ENCODE measurements around the gene KCNH8.
"Not testable (repeated sequence)": the region's sequence is repeated elsewhere in the genome, so short reads cannot be mapped to it uniquely, and the experiment has no call there.

KCNH8 gene

DNA sequence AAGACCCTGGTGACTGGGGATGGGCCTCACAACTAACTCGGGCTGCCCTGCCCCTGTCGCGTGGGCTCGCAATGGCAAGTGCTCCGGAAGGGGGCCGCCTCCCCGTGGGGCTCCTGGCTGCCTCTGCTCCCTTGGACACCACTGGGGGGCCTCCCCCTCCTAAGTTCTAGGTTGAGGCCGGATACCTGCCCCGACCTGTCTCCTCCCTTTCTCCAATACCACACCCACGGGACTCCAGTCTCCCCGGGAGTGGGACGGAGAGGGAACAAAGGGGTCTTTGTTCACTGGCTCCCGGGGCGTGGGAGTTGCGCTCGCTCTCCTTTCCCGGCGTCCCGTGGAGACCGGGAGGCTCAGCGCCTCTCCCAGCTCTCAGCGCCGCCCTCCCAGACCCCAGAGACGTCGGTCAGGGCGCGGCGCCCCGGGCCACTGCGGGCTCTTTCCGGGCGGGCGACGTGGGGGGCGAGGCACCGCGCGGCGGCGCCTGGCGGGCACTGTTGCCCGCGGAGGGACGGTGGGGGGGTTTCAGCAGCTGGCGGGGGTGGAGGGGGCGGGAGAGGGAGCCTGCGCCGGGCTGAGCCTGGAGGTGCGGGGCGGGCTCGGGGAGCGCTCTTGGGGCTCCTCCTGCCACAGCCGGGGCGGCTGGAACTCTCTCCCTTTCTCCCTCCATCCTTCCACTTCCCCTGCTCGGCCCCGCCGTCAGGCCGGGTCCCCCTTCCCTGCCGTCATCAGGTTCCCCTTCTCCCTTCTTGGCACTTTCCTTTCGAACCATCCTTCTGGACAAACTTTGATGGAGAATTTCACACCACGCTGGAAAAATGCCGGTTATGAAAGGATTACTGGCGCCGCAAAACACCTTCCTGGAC lies at the start of gene KCNH8:
KCNH8 (plus strand) TSS at position 606 of the 863 bp plus-strand sequence; CDS start at position 816, 210 bp downstream.
- DNase-seq (ENCODE audit: low read depth in 1 of 2, low spot score in 1 of 2), result no peak

DNA sequence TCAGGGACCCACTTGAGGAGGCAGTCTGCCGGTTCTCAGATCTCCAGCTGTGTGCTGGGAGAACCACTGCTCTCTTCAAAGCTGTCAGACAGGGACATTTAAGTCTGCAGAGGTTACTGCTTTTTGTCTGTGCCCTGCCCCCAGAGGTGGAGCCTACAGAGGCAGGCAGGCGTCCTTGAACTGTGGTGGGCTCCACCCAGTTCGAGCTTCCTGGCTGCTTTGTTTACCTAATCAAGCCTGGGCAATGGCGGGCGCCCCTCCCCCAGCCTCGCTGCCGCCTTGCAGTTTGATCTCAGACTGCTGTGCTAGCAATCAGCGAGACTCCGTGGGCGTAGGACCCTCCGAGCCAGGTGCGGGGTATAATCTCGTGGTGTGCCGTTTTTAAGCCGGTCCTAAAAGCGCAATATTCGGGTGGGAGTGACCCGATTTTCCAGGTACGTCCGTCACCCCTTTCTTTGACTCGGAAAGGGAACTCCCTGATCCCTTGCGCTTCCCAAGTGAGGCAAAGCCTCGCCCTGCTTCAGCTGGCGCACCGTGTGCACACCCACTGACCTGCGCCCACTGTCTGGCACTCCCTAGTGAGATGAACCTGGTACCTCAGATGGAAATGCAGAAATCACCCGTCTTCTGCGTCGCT lies 45.5 kb upstream of the KCNH8 start:
- not testable (repeated sequence) for DNase-seq (ENCODE audit: low read depth in 1 of 2, low spot score in 1 of 2)

DNA sequence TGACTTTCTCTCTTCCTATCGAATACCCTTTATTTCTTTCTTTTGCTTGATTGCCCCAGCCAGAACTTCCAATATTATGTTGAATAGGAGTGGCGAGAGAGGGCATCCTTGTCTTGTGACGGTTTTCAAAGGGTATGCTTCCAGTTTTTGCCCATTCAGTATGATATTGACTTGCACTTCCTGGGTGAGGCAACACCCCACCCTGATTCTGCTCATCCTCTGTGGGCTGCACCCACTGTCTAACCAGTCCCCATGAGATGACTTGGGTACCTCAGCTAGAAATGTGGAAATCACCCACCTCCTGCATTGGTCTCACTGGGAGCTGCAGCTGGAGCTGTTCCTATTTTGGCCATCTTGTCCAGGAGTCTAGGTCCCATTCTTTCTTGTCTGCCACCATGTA lies 44.8 kb upstream of the KCNH8 start:
- no peak for DNase-seq (ENCODE audit: low read depth in 1 of 2, low spot score in 1 of 2)

DNA sequence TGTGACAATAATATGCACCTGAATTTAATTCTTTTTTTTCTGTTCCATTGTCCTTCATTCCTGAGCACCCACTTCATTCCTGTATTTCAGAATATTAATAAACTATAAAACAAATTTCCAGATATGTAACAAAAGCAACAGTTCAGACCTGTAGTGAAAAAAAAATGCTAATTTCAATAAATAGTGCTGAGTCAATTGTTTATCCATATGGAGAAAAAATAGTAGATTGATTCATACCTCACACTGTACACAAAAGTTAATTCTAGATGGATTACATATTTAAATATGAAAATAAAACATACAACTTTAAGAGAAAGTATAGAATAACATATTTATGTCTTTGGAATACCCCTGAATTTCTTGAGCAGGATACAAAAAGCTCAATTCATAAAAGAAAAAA lies 43.9 kb upstream of the KCNH8 start:
- DNase-seq (ENCODE audit: low read depth in 1 of 2, low spot score in 1 of 2), result no peak

DNA sequence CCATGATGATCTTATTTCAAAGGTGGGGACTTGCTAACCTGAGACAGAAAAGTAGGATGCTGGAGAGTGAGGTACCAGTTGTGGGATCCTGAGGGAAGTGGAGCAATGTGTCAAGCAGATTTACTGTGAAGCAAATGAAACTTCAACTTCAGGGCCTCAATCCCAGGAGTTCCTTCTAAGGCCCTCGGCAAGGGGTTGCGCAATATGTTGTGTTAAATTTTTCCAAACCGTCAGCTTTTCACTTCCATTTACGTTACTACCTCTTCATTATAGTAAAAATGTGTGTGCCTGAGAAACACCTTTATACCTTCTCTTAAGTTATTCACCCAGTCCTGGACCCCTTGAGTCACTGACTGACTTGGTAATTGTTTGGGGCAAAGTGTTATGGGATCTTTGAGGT lies 42.5 kb upstream of the KCNH8 start:
- no peak for DNase-seq (ENCODE audit: low read depth in 1 of 2, low spot score in 1 of 2)

DNA sequence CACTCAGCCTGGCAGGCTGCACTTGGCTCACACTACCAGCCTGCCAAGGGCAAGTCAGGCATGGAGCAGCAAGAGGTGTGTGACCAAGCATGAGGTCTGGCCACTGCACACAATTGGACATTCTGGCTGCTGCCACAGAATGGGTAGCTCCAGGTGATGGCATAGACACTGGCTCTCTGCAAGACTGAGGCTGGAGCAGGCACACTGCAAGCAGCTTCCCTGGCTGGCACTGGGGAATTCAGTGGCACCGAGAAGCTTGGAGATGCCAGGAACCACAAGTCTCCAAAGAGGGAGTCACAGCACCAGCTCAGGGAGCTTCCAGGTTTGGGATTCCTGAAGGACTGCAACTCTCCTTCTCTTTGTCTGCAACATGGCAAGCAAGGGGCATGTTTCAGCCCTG lies 42.0 kb upstream of the KCNH8 start:
- no peak for DNase-seq (ENCODE audit: low read depth in 1 of 2, low spot score in 1 of 2)

DNA sequence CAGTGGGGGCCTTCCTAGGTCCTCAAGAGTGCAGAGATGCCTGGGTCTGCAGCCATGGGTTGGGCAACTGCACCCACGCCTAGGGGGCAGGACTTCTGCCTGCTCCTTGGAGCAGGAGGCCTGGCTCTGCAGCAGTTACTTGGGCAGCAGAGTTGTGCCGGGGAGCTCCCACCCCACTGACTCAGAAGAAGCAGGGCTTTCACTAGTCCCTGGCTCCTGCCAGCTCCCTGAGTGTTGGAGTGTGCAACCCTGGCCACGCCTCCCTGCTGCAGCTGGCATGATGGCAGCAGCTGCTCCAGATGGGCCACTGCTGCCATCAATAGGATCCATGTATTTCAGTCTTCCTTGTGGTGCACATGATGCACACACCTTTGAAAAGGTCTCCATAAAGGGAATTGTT lies 40.6 kb upstream of the KCNH8 start:
- no peak for DNase-seq (ENCODE audit: low read depth in 1 of 2, low spot score in 1 of 2)

DNA sequence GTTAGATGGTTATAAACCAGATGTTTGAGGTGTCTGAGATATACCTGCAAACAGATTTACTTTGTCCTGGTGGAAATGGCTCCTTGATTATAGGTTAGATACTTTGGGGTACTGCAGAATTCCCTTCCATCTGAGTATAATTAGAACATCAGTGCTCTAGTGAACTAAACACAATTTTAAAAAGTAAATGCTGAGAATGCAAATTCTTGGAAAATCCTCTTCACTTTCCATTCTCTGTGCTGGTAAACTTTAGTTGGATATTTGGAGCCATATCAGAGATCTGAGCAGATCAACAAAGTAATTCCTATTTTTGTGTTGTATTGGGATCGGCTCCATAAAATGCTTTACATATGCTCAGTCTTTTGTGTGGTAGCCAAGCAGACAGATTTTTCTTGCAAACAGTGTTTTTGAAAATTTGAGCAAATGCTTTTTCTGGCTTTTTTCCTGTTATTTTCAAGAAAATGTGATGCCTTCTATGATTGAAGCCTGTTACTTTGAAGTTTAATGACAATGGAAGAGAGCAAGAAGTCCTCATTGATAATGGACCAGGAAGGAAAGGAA lies 37.9 kb upstream of the KCNH8 start:
- DNase-seq (ENCODE audit: low read depth in 1 of 2, low spot score in 1 of 2), result no peak

DNA sequence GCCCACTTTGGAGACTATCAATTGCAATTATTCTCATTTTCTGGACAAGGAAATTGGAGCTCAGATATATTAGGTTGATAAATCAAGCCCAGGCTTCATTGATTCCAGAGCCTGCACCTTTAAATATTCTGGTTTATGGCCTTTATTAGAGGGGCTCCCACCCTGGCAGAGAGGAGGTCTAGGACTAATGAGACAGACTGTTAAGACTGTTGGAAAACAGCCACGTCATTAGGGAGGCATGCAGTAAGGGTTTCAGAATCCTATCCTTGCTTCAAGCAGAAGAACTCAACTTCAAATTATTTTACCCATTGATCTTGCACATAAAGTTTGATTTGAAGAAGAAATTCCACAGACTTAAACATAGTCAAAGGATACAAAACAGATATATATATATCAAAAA lies 33.8 kb upstream of the KCNH8 start:
- DNase-seq (ENCODE audit: low read depth in 1 of 2, low spot score in 1 of 2), result no peak

DNA sequence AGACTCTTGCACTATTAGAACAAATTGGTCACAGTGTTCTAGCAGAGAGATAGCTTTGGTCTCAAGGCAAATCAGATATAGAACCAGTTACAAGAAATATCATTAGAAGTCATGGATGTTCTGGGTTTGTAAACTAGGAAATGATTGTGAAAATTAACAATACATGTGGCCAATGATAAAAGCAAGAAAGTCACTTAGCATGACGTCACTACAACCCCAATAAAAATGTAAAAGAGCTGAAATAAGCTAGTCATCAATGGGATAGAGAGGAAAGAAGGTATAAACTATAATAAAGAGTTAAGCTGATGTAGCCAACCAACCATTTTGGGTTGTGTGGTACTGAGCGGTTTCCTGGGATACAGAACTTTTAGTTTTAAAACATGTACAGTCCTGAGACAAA lies 32.1 kb upstream of the KCNH8 start:
- DNase-seq (ENCODE audit: low read depth in 1 of 2, low spot score in 1 of 2), result no peak

DNA sequence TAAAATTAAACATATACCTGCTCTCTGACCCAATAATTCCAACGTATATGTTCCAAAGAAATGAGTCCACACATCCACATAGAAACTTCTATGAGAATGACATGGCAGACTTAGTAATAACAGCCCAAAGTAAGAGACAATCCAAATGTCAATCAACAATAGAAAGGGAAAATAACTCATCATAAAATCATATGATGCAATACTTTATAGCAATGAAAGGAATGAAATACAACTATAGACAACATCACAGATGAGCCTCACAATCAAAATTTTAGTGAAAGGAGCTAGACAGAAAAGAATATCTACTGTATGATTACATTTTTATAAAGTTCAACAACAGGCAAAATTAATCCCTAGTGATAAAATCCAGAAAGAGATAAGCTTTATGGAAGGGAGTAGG lies 23.6 kb upstream of the KCNH8 start:
- no peak for DNase-seq (ENCODE audit: low read depth in 1 of 2, low spot score in 1 of 2)

DNA sequence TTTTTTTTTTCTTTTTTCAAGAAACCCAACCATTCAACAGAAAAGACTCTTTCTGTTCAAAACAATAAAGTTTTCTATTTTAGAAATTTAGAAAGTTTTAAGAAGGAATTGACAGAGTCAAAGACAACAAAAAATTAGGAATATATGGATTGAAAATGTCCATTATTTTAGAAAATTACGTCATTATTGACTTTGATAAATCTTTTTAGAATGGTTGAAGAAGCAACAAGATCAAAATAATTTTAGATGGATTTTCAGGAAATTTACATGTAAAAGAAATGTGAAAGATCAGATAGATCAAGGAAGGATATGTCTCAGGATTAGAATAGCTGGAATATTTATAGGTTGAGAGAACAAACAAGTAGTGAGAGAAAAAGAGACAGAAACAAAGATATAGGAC lies 8.4 kb upstream of the KCNH8 start:
- no peak for DNase-seq (ENCODE audit: low read depth in 1 of 2, low spot score in 1 of 2)

DNA sequence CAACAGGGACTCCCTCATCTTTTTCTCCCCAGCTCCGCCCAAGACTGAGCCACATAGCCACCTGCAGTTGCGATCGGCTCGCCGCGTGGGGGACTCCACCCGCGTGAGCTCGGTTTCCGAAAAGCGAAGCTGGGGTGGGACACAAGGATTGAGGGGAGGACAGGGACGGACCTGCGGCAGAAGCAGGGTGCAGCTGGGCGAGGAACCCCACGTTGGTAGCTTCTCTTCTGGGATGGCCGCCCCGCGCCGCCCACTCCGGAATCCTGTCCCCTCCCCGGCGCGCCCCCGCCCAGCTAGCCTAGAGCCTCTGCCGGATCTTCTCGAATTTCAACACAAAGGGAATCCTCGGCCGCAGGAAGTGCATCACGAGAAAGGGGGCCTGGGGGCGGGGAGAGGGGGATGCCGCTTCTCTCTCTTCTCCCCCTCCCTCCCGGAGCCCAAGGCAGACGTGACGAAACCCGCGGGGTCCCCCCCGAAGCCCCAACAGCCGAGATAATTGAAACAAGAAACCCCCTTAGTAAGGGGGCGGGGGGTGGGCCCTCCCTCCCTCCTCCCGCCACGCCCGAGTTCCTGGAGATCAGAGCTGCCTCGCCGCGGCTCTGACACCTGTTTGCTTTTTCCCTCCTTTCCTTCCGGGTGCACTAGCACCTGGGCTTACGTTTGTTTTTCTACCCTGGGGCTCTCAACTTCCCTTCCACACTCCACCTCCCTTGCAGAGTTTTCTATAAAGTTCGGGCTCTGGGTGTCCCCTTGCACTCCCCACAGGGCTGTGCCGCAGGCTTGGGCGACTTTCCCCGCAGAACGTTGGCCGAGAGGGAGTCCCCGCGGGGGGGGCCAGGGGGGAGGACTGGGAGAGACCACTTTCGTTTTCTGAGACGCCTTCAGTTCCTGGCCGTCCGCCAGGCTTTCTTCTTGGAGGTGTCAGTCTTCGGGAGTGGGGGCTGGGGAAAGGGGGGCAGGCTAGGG lies 1.3 kb upstream of the KCNH8 start:
- DNase-seq (ENCODE audit: low read depth in 1 of 2, low spot score in 1 of 2), result peak in 1 of 2 donors; percentile 20

DNA sequence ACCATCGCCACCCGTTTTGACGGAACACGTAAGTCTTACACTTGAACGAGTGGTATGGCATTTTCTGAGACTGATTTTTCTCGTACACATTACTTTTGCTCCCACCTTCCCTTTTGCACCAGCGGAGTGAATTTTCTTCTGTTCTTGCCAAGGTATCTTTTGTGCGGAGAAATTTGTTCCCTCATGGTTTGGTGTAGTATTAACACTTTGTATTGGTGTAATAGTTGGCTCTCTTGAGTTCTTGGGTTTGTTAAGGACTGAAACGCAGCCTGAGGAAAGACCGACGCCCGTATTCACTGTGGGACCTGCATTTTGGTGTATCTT lies 420 bp downstream of the KCNH8 start:
- DNase-seq (ENCODE audit: low read depth in 1 of 2, low spot score in 1 of 2), result no peak

DNA sequence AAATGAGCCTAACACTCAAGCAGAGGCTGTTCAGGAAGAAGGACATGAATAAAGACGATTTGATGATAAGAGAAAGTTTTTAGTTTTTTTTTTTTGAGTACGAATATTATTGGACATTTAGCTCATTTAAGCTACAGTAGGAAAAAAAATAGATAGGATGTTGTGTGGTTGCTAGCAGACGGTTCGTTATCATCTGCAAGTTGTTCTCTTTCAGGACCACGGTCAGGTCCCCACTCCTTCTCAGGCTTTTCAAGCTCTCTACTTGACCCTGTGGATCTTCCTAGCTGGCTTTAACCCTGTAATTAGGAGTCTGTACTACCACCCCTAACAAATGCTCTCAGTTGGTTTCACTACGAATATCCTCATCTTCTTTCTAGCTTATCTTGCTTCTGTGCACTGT lies 1.1 kb downstream of the KCNH8 start:
- DNase-seq (ENCODE audit: low read depth in 1 of 2, low spot score in 1 of 2), result no peak

DNA sequence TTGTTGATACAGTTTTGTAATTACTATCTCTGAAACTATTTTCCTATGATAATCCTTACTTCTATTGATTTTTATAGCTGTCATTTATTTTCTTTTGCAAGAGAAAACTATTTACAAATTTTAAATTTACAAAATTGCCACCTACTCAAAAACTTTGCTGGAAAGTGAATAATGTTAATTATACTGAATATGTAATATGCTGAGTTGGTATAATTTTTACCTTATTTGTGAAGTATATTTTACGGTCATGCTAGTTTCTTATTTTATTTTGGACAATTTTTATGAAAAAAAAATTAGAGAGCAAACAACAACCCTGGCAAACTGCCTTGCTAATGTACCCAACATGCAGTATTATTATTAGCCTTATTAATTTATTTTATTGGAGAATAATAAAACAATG lies 2.9 kb downstream of the KCNH8 start:
- DNase-seq (ENCODE audit: low read depth in 1 of 2, low spot score in 1 of 2), result no peak

DNA sequence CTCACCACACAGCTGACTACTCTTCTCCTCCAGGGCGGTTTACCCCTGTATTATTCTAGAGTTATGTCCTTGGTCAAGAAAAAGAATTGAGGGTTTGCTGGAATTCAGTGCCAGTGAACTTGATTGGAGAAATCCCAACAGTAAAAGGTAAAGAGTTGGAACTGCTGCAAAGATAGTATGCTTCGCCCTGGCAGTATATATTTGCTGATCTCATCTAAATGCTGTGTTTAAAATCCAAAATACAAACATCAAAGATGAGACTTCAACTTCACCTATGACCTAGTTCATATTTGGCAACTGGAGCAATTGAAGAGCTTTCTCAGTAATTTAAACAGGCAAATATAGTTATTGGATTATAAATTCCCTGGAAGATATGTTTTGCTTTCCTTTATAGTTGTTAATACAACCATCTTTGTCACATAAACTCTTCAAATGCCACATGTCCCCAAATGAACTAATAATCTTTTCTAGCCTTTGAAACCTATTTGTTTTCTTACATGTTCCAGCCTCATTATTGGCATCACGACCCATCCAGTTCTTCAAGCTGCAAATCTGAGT lies 6.5 kb downstream of the KCNH8 start:
- no peak for DNase-seq (ENCODE audit: low read depth in 1 of 2, low spot score in 1 of 2)

DNA sequence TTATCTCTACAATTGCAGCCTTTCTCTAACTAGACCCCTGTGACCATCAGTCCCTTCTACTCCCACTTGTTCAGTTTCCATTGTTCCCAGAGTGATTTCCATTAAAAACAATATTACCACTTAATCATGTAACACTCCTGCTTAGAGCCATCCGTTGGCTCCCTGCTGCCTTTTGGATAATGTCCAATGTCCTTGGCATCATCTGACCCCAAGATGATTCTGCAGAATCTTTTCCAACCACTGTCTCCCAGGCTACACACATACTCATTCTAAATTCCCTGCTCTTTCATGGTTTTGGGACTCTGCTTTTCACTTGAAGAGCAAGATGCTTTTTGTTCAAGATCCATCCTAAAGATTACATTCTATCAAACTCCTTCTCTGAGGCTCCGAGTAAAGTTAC lies 7.1 kb downstream of the KCNH8 start:
- DNase-seq (ENCODE audit: low read depth in 1 of 2, low spot score in 1 of 2), result no peak

DNA sequence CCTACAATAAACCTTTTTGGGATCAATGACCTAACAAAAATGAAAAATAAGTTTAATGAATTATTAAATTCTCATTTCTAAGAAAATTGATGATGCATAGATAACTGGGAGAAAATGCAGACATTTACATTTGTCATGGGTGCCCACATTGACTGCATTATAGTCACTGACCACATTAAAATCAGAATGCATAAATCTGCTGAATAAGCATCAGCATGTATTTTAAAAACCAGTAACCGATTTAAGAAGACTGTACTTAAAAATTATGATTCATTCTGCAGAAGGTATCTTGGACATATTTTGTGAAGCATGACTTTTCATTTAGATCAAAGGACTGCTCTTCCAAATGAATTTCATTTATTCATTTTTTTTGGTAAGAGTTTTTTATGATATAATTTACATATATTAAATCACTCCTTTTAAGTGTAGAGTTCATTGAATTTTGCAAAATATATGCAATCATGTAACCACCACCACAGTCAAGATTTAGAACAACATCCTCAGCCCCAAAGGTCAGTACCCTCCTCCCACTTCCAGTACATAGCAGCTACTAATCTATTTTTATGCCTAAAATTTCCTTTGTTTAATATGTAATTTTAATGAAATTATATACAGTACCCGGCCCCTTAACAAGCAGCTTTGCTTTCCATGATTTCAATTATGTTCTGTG lies 11.8 kb downstream of the KCNH8 start:
- no peak for DNase-seq (ENCODE audit: low read depth in 1 of 2, low spot score in 1 of 2)

DNA sequence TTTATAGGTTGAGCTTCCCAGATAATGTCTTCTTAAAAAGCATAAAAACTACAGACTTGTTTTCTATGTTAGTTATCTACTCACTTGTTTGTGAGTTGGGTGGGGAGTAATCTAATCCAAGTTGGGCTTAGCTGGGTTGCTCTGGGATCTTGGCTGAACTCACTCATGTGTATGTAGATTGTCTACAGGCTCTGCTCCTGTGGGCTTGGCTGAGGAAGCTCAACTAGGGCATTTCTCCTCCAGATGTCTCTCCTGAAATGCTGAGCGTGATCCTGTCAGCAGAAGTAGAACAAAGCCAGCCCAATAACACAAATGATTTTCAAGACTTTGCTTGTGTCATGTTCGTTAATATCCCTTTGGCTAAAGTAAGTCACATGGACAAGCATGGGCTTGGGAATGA lies 17.3 kb downstream of the KCNH8 start:
- DNase-seq (ENCODE audit: low read depth in 1 of 2, low spot score in 1 of 2), result no peak

DNA sequence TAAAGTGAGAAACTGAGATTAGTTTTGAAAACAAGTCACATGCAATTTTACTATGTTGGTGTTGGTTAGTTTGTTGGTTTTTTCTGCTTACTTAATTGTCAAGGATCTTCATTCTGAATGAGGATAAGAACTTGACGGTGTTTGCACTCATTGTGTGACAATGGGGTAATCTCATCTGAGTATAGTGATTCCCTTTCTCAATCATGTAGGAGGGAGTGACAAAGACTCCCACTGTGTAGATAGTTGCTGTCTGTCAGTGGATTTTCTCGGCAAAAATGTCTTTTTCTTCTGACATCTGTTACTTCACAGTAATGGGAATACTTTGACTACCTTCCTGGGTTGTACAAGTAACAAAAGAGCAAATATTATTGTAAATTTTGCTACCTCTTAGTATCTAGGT lies 23.5 kb downstream of the KCNH8 start:
- no peak for DNase-seq (ENCODE audit: low read depth in 1 of 2, low spot score in 1 of 2)
